Panc1 (cell line): Measurements from ENCODE around the gene FTSJ1. TPM values are rescaled to one million over a fixed set of nuclear protein-coding genes. Genes with fewer than 3 reads are reported as not detected.

Source experiments
- ATAC-seq: fragments of 200-7000 bp; cut with Tn5 transposase; 2 replicates; pipeline ENCODE4 v1.9.1; 2020; ENCODE audit warnings: mild to moderate bottlenecking, moderate library complexity
- BruUV-seq: library from RNA; stranded (reverse); fragments of 400-500 nt; replicated peaks from 2 replicates; lab custom pipeline; 2021; lab: Mats Ljungman, UMichigan
- CTCF ChIA-PET: fragments of 300-600 bp; sonication (Branson Sonifier 250); formaldehyde crosslinking; loops from one replicate; lab custom pipeline; 2022; ENCODE audit warnings: antibody characterized with exemption; lab: Charles Lee
- POLR2A ChIA-PET: fragments of 300-600 bp; sonication (Branson Sonifier 250); formaldehyde crosslinking; loops from one replicate; lab custom pipeline; 2022; ENCODE audit warnings: antibody characterized with exemption; lab: Charles Lee
- DNase-seq: peaks from one replicate; pipeline ENCODE4 v3.0.0-alpha.2; 2010; ENCODE audit warnings: low read depth, low spot score
- H3K27ac ChIP-seq: 2 replicates; pipeline ENCODE4 v1.5.1; 2011; ENCODE audit warnings: mild to moderate bottlenecking, low read length, inconsistent platforms
- H3K27me3 ChIP-seq: fragments of 200-500 bp; sonication (Bioruptor generic); 2 replicates; pipeline ENCODE4 v1.6.0; 2014; ENCODE audit warnings: low read length, inconsistent platforms; ENCODE audit not compliant: control insufficient read depth, insufficient read depth
- H3K36me3 ChIP-seq: fragments of 200-500 bp; sonication (Bioruptor generic); 2 replicates; pipeline ENCODE4 v1.5.1; 2014; ENCODE audit warnings: inconsistent platforms, mild to moderate bottlenecking, low read length, moderate library complexity; ENCODE audit not compliant: control insufficient read depth, insufficient read depth
- H3K4me1 ChIP-seq: 2 replicates; pipeline ENCODE4 v1.5.1; 2011; ENCODE audit warnings: inconsistent platforms, mild to moderate bottlenecking, low read length, moderate library complexity; ENCODE audit not compliant: control insufficient read depth, insufficient read depth
- H3K4me3 ChIP-seq, 2 experiments: 2 replicates each; pipeline ENCODE4 v1.5.1; 2011 to 2012; ENCODE audit warnings: low read depth in 2 of 2, low read length in 2 of 2, mild to moderate bottlenecking in 2 of 2, inconsistent platforms in 1 of 2, moderate library complexity in 1 of 2
- H3K9me3 ChIP-seq: fragments of 200-500 bp; sonication (Bioruptor generic); 2 replicates; pipeline ENCODE4 v1.5.1; 2014; ENCODE audit warnings: low read depth, mild to moderate bottlenecking, inconsistent platforms, low read length, moderate library complexity; ENCODE audit not compliant: control insufficient read depth, insufficient read depth
- POLR2AphosphoS5 ChIP-seq: IDR thresholded peaks from 2 replicates; pipeline ENCODE4 v1.6.1; 2012; ENCODE audit warnings: mild to moderate bottlenecking, low read depth, low read length, moderate library complexity
- SIN3A ChIP-seq: IDR thresholded peaks from 2 replicates; pipeline ENCODE4 v1.6.1; 2012; ENCODE audit warnings: low read depth, mild to moderate bottlenecking, low read length, moderate library complexity, borderline replicate concordance; ENCODE audit not compliant: insufficient read depth
- TCF7L2 ChIP-seq: IDR thresholded peaks from 2 replicates; pipeline ENCODE4 v1.6.1; 2011; ENCODE audit warnings: mild to moderate bottlenecking, low read depth, low read length, inconsistent platforms
- in situ Hi-C: cut with HindIII; loops from 2 replicates; pipeline ENCODE4 v1.10.0; 2016; ENCODE audit warnings: low sequenced_read_pairs, low pct_unique_long_range_greater_than_20kb
- intact Hi-C: fragments of 100-400 bp; cut with micrococcal nuclease; formaldehyde crosslinking; loops from one replicate; pipeline ENCODE4 v1.10.0; 2022; ENCODE audit not compliant: unreplicated experiment
- total RNA-seq: library from RNA; stranded (reverse); gene quantifications from one replicate; pipeline ENCODE4 v1.2.1, GENCODE V29; 2021; ENCODE audit not compliant: unreplicated experiment
- TF ChIP-seq, protein P1 (sequence below): fragments of 450-650 bp; IDR thresholded peaks from 2 replicates; pipeline ENCODE4 v1.5.1; 2017; ENCODE audit warnings: mild to moderate bottlenecking
- TF ChIP-seq, protein P2 (sequence below), 2 experiments: IDR thresholded peaks; 2 replicates each; pipeline ENCODE4 v1.6.1; 2011 to 2012; ENCODE audit warnings: low read depth in 2 of 2, control low read depth in 1 of 2, low read length in 1 of 2, mild to moderate bottlenecking in 1 of 2, moderate library complexity in 1 of 2; ENCODE audit not compliant: insufficient read depth in 1 of 2

The FTSJ1 gene
- total RNA-seq, 1 experiment from 2014 or later, result 43.1 TPM

DNA sequence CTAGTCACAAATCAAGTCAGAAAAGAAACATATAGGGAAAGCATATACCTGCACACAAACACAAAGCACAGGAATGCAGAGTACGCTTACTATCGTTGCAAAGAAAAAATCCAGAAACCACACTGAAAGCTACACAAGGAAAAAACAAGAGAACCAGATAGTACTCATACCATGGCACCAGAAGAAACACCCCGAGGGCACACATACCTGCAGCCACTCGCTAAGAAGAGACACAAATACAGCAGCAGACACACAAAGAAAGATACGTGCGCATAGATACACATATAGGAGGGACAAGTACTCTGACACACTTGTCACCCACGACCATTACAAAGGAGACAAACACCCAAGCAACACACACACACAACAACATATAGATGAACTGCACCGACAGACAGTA is 4.5 kb upstream of the FTSJ1 start:
- DNase-seq (no peak), ATAC-seq (no peak)
- Histone ChIP-seq H3K27me3 (no peaks in the 10 kb centered on the region), H3K4me1 (no peaks in the 10 kb centered on the region), H3K4me3 (no peak overlapping the region), H3K27ac (no peak overlapping the region), H3K9me3 (no peaks in the 10 kb centered on the region), H3K36me3 (no peaks in the 10 kb centered on the region)
- BruUV-seq, result no TSS peak
- POLR2A ChIA-PET, result no interaction called here
- CTCF ChIA-PET, result no interaction called here
- intact Hi-C loops (no loop called here), in situ Hi-C loops (no loop called here)
- no peak for TF ChIP-seq SIN3A
- TF ChIP-seq, protein P1, sequence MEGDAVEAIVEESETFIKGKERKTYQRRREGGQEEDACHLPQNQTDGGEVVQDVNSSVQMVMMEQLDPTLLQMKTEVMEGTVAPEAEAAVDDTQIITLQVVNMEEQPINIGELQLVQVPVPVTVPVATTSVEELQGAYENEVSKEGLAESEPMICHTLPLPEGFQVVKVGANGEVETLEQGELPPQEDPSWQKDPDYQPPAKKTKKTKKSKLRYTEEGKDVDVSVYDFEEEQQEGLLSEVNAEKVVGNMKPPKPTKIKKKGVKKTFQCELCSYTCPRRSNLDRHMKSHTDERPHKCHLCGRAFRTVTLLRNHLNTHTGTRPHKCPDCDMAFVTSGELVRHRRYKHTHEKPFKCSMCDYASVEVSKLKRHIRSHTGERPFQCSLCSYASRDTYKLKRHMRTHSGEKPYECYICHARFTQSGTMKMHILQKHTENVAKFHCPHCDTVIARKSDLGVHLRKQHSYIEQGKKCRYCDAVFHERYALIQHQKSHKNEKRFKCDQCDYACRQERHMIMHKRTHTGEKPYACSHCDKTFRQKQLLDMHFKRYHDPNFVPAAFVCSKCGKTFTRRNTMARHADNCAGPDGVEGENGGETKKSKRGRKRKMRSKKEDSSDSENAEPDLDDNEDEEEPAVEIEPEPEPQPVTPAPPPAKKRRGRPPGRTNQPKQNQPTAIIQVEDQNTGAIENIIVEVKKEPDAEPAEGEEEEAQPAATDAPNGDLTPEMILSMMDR, result no peak
- TF ChIP-seq, protein P2, sequence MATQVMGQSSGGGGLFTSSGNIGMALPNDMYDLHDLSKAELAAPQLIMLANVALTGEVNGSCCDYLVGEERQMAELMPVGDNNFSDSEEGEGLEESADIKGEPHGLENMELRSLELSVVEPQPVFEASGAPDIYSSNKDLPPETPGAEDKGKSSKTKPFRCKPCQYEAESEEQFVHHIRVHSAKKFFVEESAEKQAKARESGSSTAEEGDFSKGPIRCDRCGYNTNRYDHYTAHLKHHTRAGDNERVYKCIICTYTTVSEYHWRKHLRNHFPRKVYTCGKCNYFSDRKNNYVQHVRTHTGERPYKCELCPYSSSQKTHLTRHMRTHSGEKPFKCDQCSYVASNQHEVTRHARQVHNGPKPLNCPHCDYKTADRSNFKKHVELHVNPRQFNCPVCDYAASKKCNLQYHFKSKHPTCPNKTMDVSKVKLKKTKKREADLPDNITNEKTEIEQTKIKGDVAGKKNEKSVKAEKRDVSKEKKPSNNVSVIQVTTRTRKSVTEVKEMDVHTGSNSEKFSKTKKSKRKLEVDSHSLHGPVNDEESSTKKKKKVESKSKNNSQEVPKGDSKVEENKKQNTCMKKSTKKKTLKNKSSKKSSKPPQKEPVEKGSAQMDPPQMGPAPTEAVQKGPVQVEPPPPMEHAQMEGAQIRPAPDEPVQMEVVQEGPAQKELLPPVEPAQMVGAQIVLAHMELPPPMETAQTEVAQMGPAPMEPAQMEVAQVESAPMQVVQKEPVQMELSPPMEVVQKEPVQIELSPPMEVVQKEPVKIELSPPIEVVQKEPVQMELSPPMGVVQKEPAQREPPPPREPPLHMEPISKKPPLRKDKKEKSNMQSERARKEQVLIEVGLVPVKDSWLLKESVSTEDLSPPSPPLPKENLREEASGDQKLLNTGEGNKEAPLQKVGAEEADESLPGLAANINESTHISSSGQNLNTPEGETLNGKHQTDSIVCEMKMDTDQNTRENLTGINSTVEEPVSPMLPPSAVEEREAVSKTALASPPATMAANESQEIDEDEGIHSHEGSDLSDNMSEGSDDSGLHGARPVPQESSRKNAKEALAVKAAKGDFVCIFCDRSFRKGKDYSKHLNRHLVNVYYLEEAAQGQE (IDR thresholded peaks at IDR 0.05; ENCODE audit: insufficient read depth in 1 of 2, low read depth in 2 of 2, low read length in 1 of 2), result no peak
- TF ChIP-seq TCF7L2, result no peak
- TF ChIP-seq POLR2AphosphoS5, result no peak

DNA sequence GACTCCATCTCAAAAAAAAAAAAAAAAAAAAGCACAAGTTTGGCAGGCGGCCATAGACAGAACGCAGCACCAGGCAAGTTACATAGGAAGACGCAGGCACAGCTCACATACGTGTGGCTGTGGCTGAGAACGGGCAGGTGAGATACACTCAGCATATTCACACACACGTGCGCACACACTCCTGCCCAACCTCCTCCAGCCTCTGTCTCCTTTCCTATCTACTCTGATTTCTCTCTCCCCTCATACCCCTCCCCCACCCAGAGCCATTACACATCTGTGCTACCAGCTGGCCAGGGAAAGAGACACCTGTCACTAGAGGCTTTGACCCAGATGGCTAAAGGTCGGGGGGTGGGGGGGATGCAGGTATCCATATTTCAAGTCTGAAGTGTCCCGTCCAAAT is 3.8 kb upstream of the FTSJ1 start:
- TF ChIP-seq POLR2AphosphoS5 (no peak), TCF7L2 (no peak), SIN3A (no peak)
- TF ChIP-seq, protein P1, result no peak
- TF ChIP-seq, protein P2 (IDR thresholded peaks at IDR 0.05; ENCODE audit: insufficient read depth in 1 of 2, low read depth in 2 of 2, low read length in 1 of 2), result no peak
- Histone ChIP-seq H3K4me1 (peaks cover 4% of the 10 kb centered on the region), H3K36me3 (no peaks in the 10 kb centered on the region), H3K27ac (no peak overlapping the region), H3K27me3 (no peaks in the 10 kb centered on the region), H3K4me3 (no peak overlapping the region), H3K9me3 (no peaks in the 10 kb centered on the region)
- ChIA-PET CTCF (no interaction called here), POLR2A (no interaction called here)
- DNase-seq, result no peak
- BruUV-seq, result no TSS peak
- in situ Hi-C loops, result no loop called here
- no peak for ATAC-seq
- intact Hi-C loops, result no loop called here
